ENCODE measurements around the gene C16orf96. TPM values are rescaled to one million over a fixed set of nuclear protein-coding genes. Genes with fewer than 3 reads are reported as not detected.

Gene C16orf96
- total RNA-seq (under 1 TPM; 0.17 to 0.70 (median 0.64) TPM), polyA plus RNA-seq (not detected), total RNA-seq (1.5 reads per million, percentile 4 among the genes with 10 or more reads in this experiment)

GRCh38 chr16:4556112-4556511 lies at the start of gene C16orf96:
C16orf96 (plus strand) TSS chr16:4556340; CDS start chr16:4556490, 150 bp downstream.
- CTCF ChIA-PET, result interaction anchor here (0.6 kb wide), 2 partner anchors 129 to 281 kb away, joined by 3 to 4 read pairs; no protein-coding TSS in a partner anchor
- Mint-ChIP-seq H3K4me1 (no peaks in the 10 kb centered on the region), H3K4me3 (no peak within 1 kb of the TSS), H3K36me3 (no peaks in the 10 kb centered on the region), H3K27me3 (peaks cover 0 to 8% (median 0%) of the 10 kb centered on the region in 5 donors), H3K9me3 (no peaks in the 10 kb centered on the region), H3K27ac (peak within 1 kb of the TSS in 1 of 9 donors; percentile 17)
- Histone ChIP-seq H3K36me3 (ENCODE audit: control insufficient read depth in 2 of 3, insufficient read depth in 3 of 3, low read length in 3 of 3) (no peaks in the 10 kb centered on the region), H3K27ac (ENCODE audit: low read depth, low read length) (no peak within 1 kb of the TSS), H3K27me3 (ENCODE audit: control insufficient read depth in 2 of 2, insufficient read depth in 2 of 2, low read length in 2 of 2) (no peaks in the 10 kb centered on the region), H3K9me3 (ENCODE audit: control insufficient read depth in 2 of 3, low read length in 3 of 3) (no peaks in the 10 kb centered on the region), H3K4me1 (ENCODE audit: control insufficient read depth in 2 of 2, insufficient read depth in 2 of 2, low read length in 2 of 2) (no peaks in the 10 kb centered on the region), H3K4me3 (ENCODE audit: low read length) (no peak within 1 kb of the TSS)
- intact Hi-C loops (cut with micrococcal nuclease), result no loop called here
- ATAC-seq, result no peak
- no peak for DNase-seq
- POLR2A ChIA-PET, result no interaction called here

DNA sequence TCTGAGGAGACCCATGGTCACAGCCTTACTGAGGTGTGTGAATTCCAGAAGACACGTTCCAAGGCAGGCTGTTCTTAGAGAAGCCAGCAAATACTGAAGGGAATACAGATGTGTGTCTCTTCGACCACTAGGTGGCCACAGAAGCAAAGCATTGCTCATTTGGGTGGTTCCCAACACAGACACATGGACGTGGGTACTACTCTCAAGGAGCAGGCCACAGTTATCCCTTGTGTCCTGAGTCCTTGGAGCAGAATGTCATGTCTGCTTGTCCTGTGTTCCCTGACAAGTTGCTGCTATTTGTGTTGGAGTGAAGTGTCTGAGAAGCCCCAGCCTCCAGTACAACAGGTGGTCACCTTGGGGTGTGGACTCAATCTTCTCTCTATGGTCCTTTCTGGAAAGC lies 49.7 kb upstream of the C16orf96 start:
- ATAC-seq, result peak; percentile 58
- Mint-ChIP-seq H3K4me3 (peak overlapping the region; percentile 71 to 87 (median 80)), H3K27me3 (no peaks in the 10 kb centered on the region), H3K4me1 (peaks cover 39 to 77% (median 60%) of the 10 kb centered on the region in 7 donors), H3K9me3 (no peaks in the 10 kb centered on the region), H3K27ac (peak overlapping the region; percentile 94 to 100 (median 99)), H3K36me3 (peaks cover 8 to 36% (median 18%) of the 10 kb centered on the region in 5 donors)
- Histone ChIP-seq H3K4me3 (ENCODE audit: low read length) (peak overlapping the region; percentile 55), H3K36me3 (ENCODE audit: control insufficient read depth in 2 of 3, insufficient read depth in 3 of 3, low read length in 3 of 3) (peaks cover 19 to 48% (median 25%) of the 10 kb centered on the region in 3 experiments), H3K27ac (ENCODE audit: low read depth, low read length) (peak overlapping the region; percentile 93), H3K9me3 (ENCODE audit: control insufficient read depth in 2 of 3, low read length in 3 of 3) (no peaks in the 10 kb centered on the region), H3K27me3 (ENCODE audit: control insufficient read depth in 2 of 2, insufficient read depth in 2 of 2, low read length in 2 of 2) (no peaks in the 10 kb centered on the region), H3K4me1 (ENCODE audit: control insufficient read depth in 2 of 2, insufficient read depth in 2 of 2, low read length in 2 of 2) (peaks cover 40 to 58% of the 10 kb centered on the region in 2 donors)
- DNase-seq, result peak in 8 of 9 donors; percentile 40 to 75 (median 65)
- intact Hi-C loops (cut with micrococcal nuclease), result loop anchor here (1.0 to 5.0 kb wide), 5 partner anchors 32 to 116 kb away; partner anchors contain the start of genes CDIP1 (in 2 of the 2) and MGRN1 (in 1 of the 2)
- ChIA-PET POLR2A (interaction anchor here (1.0 to 11.2 kb wide), 13 partner anchors 8 to 110 kb away, joined by 3 to 216 read pairs (median 5); partner anchors contain the start of genes CDIP1, HMOX2 and NMRAL1), CTCF (interaction anchor here (0.5 to 6.4 kb wide), 21 partner anchors 9 to 154 kb away, joined by 3 to 71 read pairs (median 5); partner anchors contain the start of genes CDIP1, HMOX2, MGRN1 and NMRAL1)

- no peak for DNase-seq
- Mint-ChIP-seq H3K4me3 (peak overlapping the region in 2 of 10 donors; percentile 9 to 87), H3K27me3 (no peaks in the 10 kb centered on the region), H3K9me3 (no peaks in the 10 kb centered on the region), H3K4me1 (peaks cover 35 to 75% (median 58%) of the 10 kb centered on the region in 7 donors), H3K27ac (peak overlapping the region; percentile 13 to 100 (median 99)), H3K36me3 (peaks cover 9 to 44% (median 18%) of the 10 kb centered on the region in 5 donors)
- no peaks in the 10 kb centered on the region for H3K27me3 ChIP-seq (ENCODE audit: control insufficient read depth in 2 of 2, insufficient read depth in 2 of 2, low read length in 2 of 2)
- H3K27ac ChIP-seq (ENCODE audit: low read depth, low read length), result peak overlapping the region; percentile 93
- H3K36me3 ChIP-seq (ENCODE audit: control insufficient read depth in 2 of 3, insufficient read depth in 3 of 3, low read length in 3 of 3), result peaks cover 19 to 61% (median 25%) of the 10 kb centered on the region in 3 experiments
- POLR2A ChIA-PET, result interaction anchor here (0.9 to 11.2 kb wide), 11 partner anchors 8 to 159 kb away, joined by 3 to 216 read pairs (median 5); partner anchors contain the start of genes HMOX2 and NMRAL1
- intact Hi-C loops (cut with micrococcal nuclease), result loop anchor here in 1 of 2 donors (2.0 to 5.0 kb wide), 2 partner anchors 31 to 115 kb away; partner anchors contain the start of genes CDIP1 and MGRN1
- no peak for ATAC-seq
- peaks cover 40 to 45% of the 10 kb centered on the region in 2 donors for H3K4me1 ChIP-seq (ENCODE audit: control insufficient read depth in 2 of 2, insufficient read depth in 2 of 2, low read length in 2 of 2)
- H3K4me3 ChIP-seq (ENCODE audit: low read length), result no peak overlapping the region
- CTCF ChIA-PET, result interaction anchor here (0.7 to 6.4 kb wide), 10 partner anchors 7 to 117 kb away, joined by 4 to 71 read pairs (median 6); partner anchors contain the start of genes HMOX2, MGRN1 and NMRAL1
- no peaks in the 10 kb centered on the region for H3K9me3 ChIP-seq (ENCODE audit: control insufficient read depth in 2 of 3, low read length in 3 of 3)
Measured at GRCh38 chr16:4507588-4508345, 48.4 kb upstream of the C16orf96 start.

- Histone ChIP-seq H3K36me3 (ENCODE audit: control insufficient read depth in 2 of 3, insufficient read depth in 3 of 3, low read length in 3 of 3) (peaks cover 19 to 71% (median 25%) of the 10 kb centered on the region in 3 experiments), H3K4me3 (ENCODE audit: low read length) (no peak overlapping the region), H3K27me3 (ENCODE audit: control insufficient read depth in 2 of 2, insufficient read depth in 2 of 2, low read length in 2 of 2) (no peaks in the 10 kb centered on the region), H3K9me3 (ENCODE audit: control insufficient read depth in 2 of 3, low read length in 3 of 3) (no peaks in the 10 kb centered on the region), H3K27ac (ENCODE audit: low read depth, low read length) (peak overlapping the region; percentile 93), H3K4me1 (ENCODE audit: control insufficient read depth in 2 of 2, insufficient read depth in 2 of 2, low read length in 2 of 2) (peaks cover 35 to 37% of the 10 kb centered on the region in 2 donors)
- ATAC-seq (no peak), DNase-seq (no peak)
- Mint-ChIP-seq H3K4me1 (peaks cover 27 to 73% (median 53%) of the 10 kb centered on the region in 7 donors), H3K27me3 (no peaks in the 10 kb centered on the region), H3K36me3 (peaks cover 9 to 40% (median 18%) of the 10 kb centered on the region in 5 donors), H3K4me3 (no peak overlapping the region), H3K27ac (peak overlapping the region in 6 of 9 donors; percentile 14 to 99 (median 52)), H3K9me3 (no peaks in the 10 kb centered on the region)
- intact Hi-C loops (cut with micrococcal nuclease), result loop anchor here in 1 of 2 donors (5.0 kb wide), 1 partner anchor 113 kb away; the partner anchor contains the start of gene MGRN1
- ChIA-PET POLR2A (interaction anchor here (0.9 to 11.2 kb wide), 7 partner anchors 10 to 77 kb away, joined by 3 to 216 read pairs (median 5); partner anchors contain the start of genes HMOX2 and NMRAL1), CTCF (interaction anchor here (0.7 to 6.4 kb wide), 7 partner anchors 9 to 93 kb away, joined by 3 to 71 read pairs (median 4); partner anchors contain the start of genes HMOX2 and NMRAL1)
Measured at GRCh38 chr16:4508806-4509205, 47.3 kb upstream of the C16orf96 start.

DNA sequence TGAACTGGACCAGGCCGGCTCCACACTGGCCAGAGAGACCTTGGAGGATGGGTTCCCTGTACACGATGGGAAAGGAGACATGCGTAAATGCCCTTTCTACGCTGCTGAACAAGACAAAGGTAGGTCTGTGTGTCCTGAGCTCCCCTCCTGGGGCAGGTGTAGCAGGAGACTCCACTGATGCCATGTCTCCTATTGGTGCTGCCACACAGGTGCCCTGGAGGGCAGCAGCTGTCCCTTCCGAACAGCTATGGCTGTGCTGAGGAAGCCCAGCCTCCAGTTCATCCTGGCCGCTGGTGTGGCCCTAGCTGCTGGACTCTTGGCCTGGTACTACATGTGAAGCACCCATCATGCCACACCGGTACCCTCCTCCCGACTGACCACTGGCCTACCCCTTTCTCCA lies 46.7 kb upstream of the C16orf96 start:
- peak overlapping the region; percentile 24 for H3K27ac ChIP-seq (ENCODE audit: low read depth, low read length)
- intact Hi-C loops (cut with micrococcal nuclease), result loop anchor here in 1 of 2 donors (5.0 kb wide), 1 partner anchor 113 kb away; the partner anchor contains the start of gene MGRN1
- Mint-ChIP-seq H3K36me3 (peaks cover 9 to 40% (median 18%) of the 10 kb centered on the region in 5 donors), H3K4me3 (no peak overlapping the region), H3K4me1 (peaks cover 29 to 73% (median 53%) of the 10 kb centered on the region in 7 donors), H3K27me3 (no peaks in the 10 kb centered on the region), H3K9me3 (no peaks in the 10 kb centered on the region), H3K27ac (peak overlapping the region in 5 of 9 donors; percentile 14 to 77 (median 32))
- H3K27me3 ChIP-seq (ENCODE audit: control insufficient read depth in 2 of 2, insufficient read depth in 2 of 2, low read length in 2 of 2), result no peaks in the 10 kb centered on the region
- ATAC-seq (no peak), DNase-seq (no peak)
- H3K9me3 ChIP-seq (ENCODE audit: control insufficient read depth in 2 of 3, low read length in 3 of 3), result no peaks in the 10 kb centered on the region
- POLR2A ChIA-PET, result interaction anchor here (1.1 to 11.2 kb wide), 4 partner anchors 17 to 160 kb away, joined by 3 to 169 read pairs (median 34); no protein-coding TSS in a partner anchor
- H3K36me3 ChIP-seq (ENCODE audit: control insufficient read depth in 2 of 3, insufficient read depth in 3 of 3, low read length in 3 of 3), result peaks cover 19 to 75% (median 25%) of the 10 kb centered on the region in 3 experiments
- CTCF ChIA-PET, result interaction anchor here (0.7 to 6.4 kb wide), 4 partner anchors 32 to 92 kb away, joined by 3 to 71 read pairs (median 4); partner anchors contain the start of genes HMOX2 and NMRAL1
- H3K4me3 ChIP-seq (ENCODE audit: low read length), result no peak overlapping the region
- peaks cover 37% of the 10 kb centered on the region in 2 donors for H3K4me1 ChIP-seq (ENCODE audit: control insufficient read depth in 2 of 2, insufficient read depth in 2 of 2, low read length in 2 of 2)
